GM23248 (cell line): Measurements from ENCODE around the gene PARD3B.

ENCODE experiments used
- EZH2 ChIP-seq: fragments of 200-600 bp; sonication (generic); IDR thresholded peaks from 2 replicates; pipeline ENCODE4 v1.6.1; 2018; ENCODE audit warnings: antibody characterized with exemption, mild to moderate bottlenecking; ENCODE audit not compliant: insufficient read depth, poor library complexity, severe bottlenecking
- EZH2phosphoT487 ChIP-seq: fragments of 200-600 bp; sonication (generic); IDR thresholded peaks from 2 replicates; pipeline ENCODE4 v1.6.1; 2018; ENCODE audit warnings: antibody characterized with exemption, moderate library complexity, mild to moderate bottlenecking, low read depth; ENCODE audit not compliant: insufficient read depth

DNA sequence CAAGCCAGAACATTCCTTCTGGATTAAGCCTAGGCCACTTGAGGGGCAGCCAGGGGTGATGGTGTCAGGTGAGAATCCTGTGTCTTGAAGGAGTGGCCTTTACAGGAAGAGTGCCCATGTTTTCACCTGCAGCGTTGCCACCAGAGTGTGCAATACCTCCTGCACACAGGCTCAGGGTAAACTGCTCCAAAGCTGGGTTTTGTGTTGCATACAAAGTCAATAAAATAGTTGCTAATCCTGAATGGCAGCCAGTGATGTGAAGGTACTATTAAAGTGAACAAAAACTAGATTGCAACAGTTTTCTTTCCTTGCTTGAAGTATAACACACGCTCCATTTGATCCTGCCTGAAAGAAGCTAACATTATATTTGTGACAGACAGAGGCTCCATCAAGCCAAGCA, 1072.6 kb downstream of the PARD3B start:
- TF ChIP-seq EZH2phosphoT487: no peak
- no peak for TF ChIP-seq EZH2
